Activated CD4-positive, CD25-positive, alpha-beta regulatory T cell treated with anti-CD3 and anti-CD28 coated beads, Interleukin-2, amount 50 U/mL, for 16 hours (primary cell): ENCODE data around the gene DAB1.
"Not testable (repeated sequence)": the region's sequence is repeated elsewhere in the genome, so short reads cannot be mapped to it uniquely, and the experiment has no call there.

Experiments used
- DNase-seq: peaks from one replicate; pipeline ENCODE4 v3.0.0-alpha.2; 2020; ENCODE audit warnings: low read depth, low spot score

DAB1 gene

GRCh38 chr1:57124768-57125446 lies 299.0 kb downstream of the DAB1 start:
- no peak for DNase-seq

- no peak for DNase-seq
Measured at GRCh38 chr1:57124170-57124569, 299.7 kb downstream of the DAB1 start.

- DNase-seq, result no peak
Measured at GRCh38 chr1:57122031-57122430, 301.8 kb downstream of the DAB1 start.

GRCh38 chr1:57118948-57119603 lies 304.8 kb downstream of the DAB1 start:
- DNase-seq, result no peak

- DNase-seq, result no peak
Measured at GRCh38 chr1:57117753-57118152, 306.1 kb downstream of the DAB1 start.

GRCh38 chr1:57116871-57117270 lies 307.0 kb downstream of the DAB1 start:
- no peak for DNase-seq

- no peak for DNase-seq
Measured at GRCh38 chr1:57115030-57115614, 308.7 kb downstream of the DAB1 start.

- no peak for DNase-seq
Measured at GRCh38 chr1:57112148-57112547, 311.7 kb downstream of the DAB1 start.

GRCh38 chr1:57111175-57111574 lies 312.7 kb downstream of the DAB1 start:
- DNase-seq, result no peak

- DNase-seq, result no peak
Measured at GRCh38 chr1:57109883-57110282, 314.0 kb downstream of the DAB1 start.

GRCh38 chr1:57109247-57109646 lies 314.6 kb downstream of the DAB1 start:
- no peak for DNase-seq

GRCh38 chr1:57106296-57106695 lies 317.6 kb downstream of the DAB1 start:
- no peak for DNase-seq

GRCh38 chr1:57102561-57103326 lies 321.1 kb downstream of the DAB1 start:
- no peak for DNase-seq

- no peak for DNase-seq
Measured at GRCh38 chr1:57101209-57101608, 322.7 kb downstream of the DAB1 start.

- DNase-seq, result no peak
Measured at GRCh38 chr1:57094749-57095148, 329.1 kb downstream of the DAB1 start.

- DNase-seq, result no peak
Measured at GRCh38 chr1:57093122-57093521, 330.7 kb downstream of the DAB1 start.

GRCh38 chr1:57091642-57092041 lies 332.2 kb downstream of the DAB1 start:
- no peak for DNase-seq

GRCh38 chr1:57089855-57090254 lies 334.0 kb downstream of the DAB1 start:
- no peak for DNase-seq

- no peak for DNase-seq
Measured at GRCh38 chr1:57089221-57089620, 334.6 kb downstream of the DAB1 start.

GRCh38 chr1:57088653-57089052 lies 335.2 kb downstream of the DAB1 start:
- no peak for DNase-seq

- not testable (repeated sequence) for DNase-seq
Measured at GRCh38 chr1:57087660-57088059, 336.2 kb downstream of the DAB1 start.

GRCh38 chr1:57086154-57086553 lies 337.7 kb downstream of the DAB1 start:
- DNase-seq, result no peak
